IMR-90 (cell line): ENCODE data around the gene DUSP14. TPM values are rescaled to one million over a fixed set of nuclear protein-coding genes. Genes with fewer than 3 reads are reported as not detected.

Experiments used
- ATAC-seq: fragments of 200-7000 bp; cut with Tn5 transposase; 2 replicates; pipeline ENCODE4 v1.9.1; 2020; ENCODE audit warnings: low read depth, mild to moderate bottlenecking, moderate library complexity
- BruUV-seq: library from RNA; stranded (reverse); fragments of 400-500 nt; replicated peaks from 2 replicates; lab custom pipeline; 2021; lab: Mats Ljungman, UMichigan
- CTCF ChIA-PET: fragments of 300-600 bp; formaldehyde crosslinking; extraction: SDS; loops from one replicate; lab custom pipeline; 2021; ENCODE audit warnings: antibody characterized with exemption; lab: Yijun Ruan, JAX
- POLR2A ChIA-PET: fragments of 300-600 bp; sonication (Branson Sonifier 250); formaldehyde crosslinking; loops from one replicate; lab custom pipeline; 2022; ENCODE audit warnings: antibody characterized with exemption; ENCODE audit not compliant: unreplicated experiment; lab: Charles Lee
- DNase-seq: peaks from one replicate; pipeline ENCODE4 v3.0.0; 2013
- H2AFZ ChIP-seq: replicated peaks from 2 replicates; pipeline ENCODE3; 2013; ENCODE audit warnings: low read length, mild to moderate bottlenecking; ENCODE audit not compliant: poor library complexity
- H2AK5ac ChIP-seq: 2 replicates; pipeline ENCODE4 v1.6.1; 2013; ENCODE audit warnings: low read depth, low read length, inconsistent platforms
- H2AK9ac ChIP-seq: replicated peaks from 2 replicates; pipeline ENCODE3; 2013; ENCODE audit warnings: mild to moderate bottlenecking, low read depth, low read length, moderate library complexity; ENCODE audit not compliant: poor library complexity
- H2BK120ac ChIP-seq: 2 replicates; pipeline ENCODE4 v1.6.1; 2013; ENCODE audit warnings: low read depth, low read length, inconsistent platforms
- H2BK15ac ChIP-seq: 3 replicates; pipeline ENCODE4 v1.6.1; 2013; ENCODE audit warnings: low read depth, low read length, inconsistent platforms
- H2BK20ac ChIP-seq: 2 replicates; pipeline ENCODE4 v1.6.1; 2013; ENCODE audit warnings: low read depth, mild to moderate bottlenecking, inconsistent platforms, low read length, moderate library complexity
- H2BK5ac ChIP-seq: 2 replicates; pipeline ENCODE4 v1.6.1; 2013; ENCODE audit warnings: mild to moderate bottlenecking, low read depth, low read length, inconsistent platforms; ENCODE audit not compliant: poor library complexity, severe bottlenecking
- H3K14ac ChIP-seq: replicated peaks from 2 replicates; pipeline ENCODE4 v1.6.1; 2013; ENCODE audit warnings: low read depth, low read length, inconsistent platforms
- H3K18ac ChIP-seq: 2 replicates; pipeline ENCODE4 v1.6.1; 2013; ENCODE audit warnings: low read depth, low read length, control low read depth
- H3K23ac ChIP-seq: 2 replicates; pipeline ENCODE4 v1.6.1; 2013; ENCODE audit warnings: low read depth, low read length, inconsistent platforms
- H3K27ac ChIP-seq: 2 replicates; pipeline ENCODE4 v1.5.1; 2013; ENCODE audit warnings: mild to moderate bottlenecking, control low read depth, low read length; ENCODE audit not compliant: insufficient read depth
- H3K27me3 ChIP-seq: 2 replicates; pipeline ENCODE4 v1.6.1; 2013; ENCODE audit warnings: low read length; ENCODE audit not compliant: control insufficient read depth, insufficient read depth
- H3K36me3 ChIP-seq: 2 replicates; pipeline ENCODE4 v1.6.1; 2013; ENCODE audit warnings: low read length, mixed read lengths; ENCODE audit not compliant: control insufficient read depth, insufficient read depth
- H3K4ac ChIP-seq: 2 replicates; pipeline ENCODE4 v1.6.1; 2013; ENCODE audit warnings: low read depth, low read length, inconsistent platforms
- H3K4me1 ChIP-seq: 2 replicates; pipeline ENCODE4 v1.6.1; 2013; ENCODE audit warnings: low read length, mixed read lengths; ENCODE audit not compliant: control insufficient read depth, insufficient read depth
- H3K4me2 ChIP-seq: 2 replicates; pipeline ENCODE4 v1.6.1; 2013; ENCODE audit warnings: low read depth, mild to moderate bottlenecking, control low read depth, low read length, moderate library complexity
- H3K4me3 ChIP-seq: 2 replicates; pipeline ENCODE4 v1.5.1; 2013; ENCODE audit warnings: low read depth, mild to moderate bottlenecking, control low read depth, low read length, moderate library complexity; ENCODE audit not compliant: insufficient read depth
- H3K56ac ChIP-seq: 2 replicates; pipeline ENCODE4 v1.6.1; 2013; ENCODE audit warnings: low read length, inconsistent platforms; ENCODE audit not compliant: insufficient read depth; ENCODE audit errors: extremely low read depth
- H3K79me1 ChIP-seq, 2 experiments: 2 replicates each; pipeline ENCODE4 v1.6.1; 2013; ENCODE audit warnings: low read length in 2 of 2, inconsistent platforms in 1 of 2, low read depth in 1 of 2
- H3K9ac ChIP-seq: 2 replicates; pipeline ENCODE4 v1.6.1; 2013; ENCODE audit warnings: low read depth, low read length, control low read depth
- H3K9me1 ChIP-seq: 2 replicates; pipeline ENCODE4 v1.6.1; 2013; ENCODE audit warnings: low read length, inconsistent platforms; ENCODE audit not compliant: insufficient read depth
- H3K9me3 ChIP-seq: 2 replicates; pipeline ENCODE4 v1.6.1; 2013; ENCODE audit warnings: low read length; ENCODE audit not compliant: control insufficient read depth, insufficient read depth
- H4K20me1 ChIP-seq: 2 replicates; pipeline ENCODE4 v1.6.1; 2013; ENCODE audit warnings: low read length, inconsistent platforms; ENCODE audit not compliant: insufficient read depth
- H4K5ac ChIP-seq: 2 replicates; pipeline ENCODE4 v1.6.1; 2013; ENCODE audit warnings: mild to moderate bottlenecking, low read depth, low read length, control low read depth
- H4K8ac ChIP-seq, 2 experiments: 2 replicates each; pipeline ENCODE4 v1.6.1; 2013; ENCODE audit warnings: low read depth in 2 of 2, low read length in 2 of 2, control low read depth in 1 of 2, inconsistent platforms in 1 of 2
- H4K91ac ChIP-seq: 2 replicates; pipeline ENCODE4 v1.6.1; 2013; ENCODE audit warnings: low read depth, low read length, inconsistent platforms; ENCODE audit not compliant: insufficient read depth
- MXI1 ChIP-seq: IDR thresholded peaks from 2 replicates; pipeline ENCODE4 v1.6.1; 2012; ENCODE audit warnings: low read depth, mild to moderate bottlenecking, low read length, moderate library complexity, borderline replicate concordance
- WGBS, 2 experiments: methylation state at CpG; one replicate each; pipeline versions ENCODE4 v1.1.5 to v1.1.7; 2013; ENCODE audit warnings: missing lambda C conversion rate in 2 of 2; ENCODE audit not compliant: insufficient read length in 1 of 2; ENCODE audit errors: extremely low coverage in 2 of 2; 5-methylcytosine and 5-hydroxymethylcytosine counted together
- dilution Hi-C: fragments of 300-500 bp; cut with HindIII; formaldehyde crosslinking; loops from one replicate; pipeline ENCODE4 v1.14.3; 2018; ENCODE audit warnings: low sequenced_read_pairs; ENCODE audit not compliant: unreplicated experiment
- in situ Hi-C: fragments of 300-500 bp; cut with MboI; formaldehyde crosslinking; loops from 3 replicates; pipeline ENCODE4 v1.14.3; 2019; ENCODE audit warnings: low sequenced_read_pairs, inconsistent platforms, mixed read lengths
- intact Hi-C: fragments of 100-400 bp; cut with micrococcal nuclease; formaldehyde crosslinking; loops from 2 replicates; pipeline ENCODE4 v1.10.0; 2022
- polyA plus RNA-seq, 3 experiments: library from polyadenylated mRNA; depleted of rRNA; stranded (reverse); fragments of >200 nt; gene quantifications; 2 replicates each; pipeline ENCODE4 v1.2.3, GENCODE V29; 2012; ENCODE audit warnings: low replicate concordance in 1 of 3
- total RNA-seq: library from RNA; depleted of rRNA; stranded (reverse); fragments of >200 nt; gene quantifications from 2 replicates; pipeline ENCODE4 v1.2.3, GENCODE V29; 2012

The DUSP14 gene
- total and polyA plus RNA-seq, 2 of the 4 experiments (the other 2 are of a cell fraction), result 97.5 to 127 TPM

DNA sequence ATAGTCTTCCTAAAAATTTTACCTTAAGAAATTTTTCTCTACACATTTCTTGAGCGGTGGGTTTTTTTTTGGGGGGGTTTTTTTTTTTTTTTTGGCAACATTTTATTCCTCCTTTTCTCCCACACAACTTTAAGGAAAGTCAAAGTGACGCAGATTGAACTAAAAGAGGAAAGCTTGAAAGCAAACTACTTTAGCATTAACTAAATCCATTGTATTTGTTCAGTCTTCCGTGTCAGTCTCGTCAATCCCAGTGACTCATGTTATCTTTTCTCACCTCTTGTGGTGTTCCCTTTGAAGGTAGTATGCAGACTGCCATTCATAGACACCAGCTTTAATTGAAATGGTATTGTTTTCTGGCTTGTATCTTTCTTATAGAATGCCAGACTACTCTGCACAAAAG, 43.7 kb upstream of the DUSP14 start:
- WGBS, 2 experiments, result no CpG with 5 or more reads among the region's 4 CpGs
- H3K56ac ChIP-seq, result no peak overlapping the region
- BruUV-seq, result no TSS peak
- H2BK120ac ChIP-seq, result no peak overlapping the region
- H3K4ac ChIP-seq, result no peak overlapping the region
- no peaks in the 10 kb centered on the region for H3K27me3 ChIP-seq
- no peak overlapping the region for H2BK20ac ChIP-seq
- dilution Hi-C loops, result no loop called here
- intact Hi-C loops, result loop anchor here (5.0 kb wide), 1 partner anchor 46 kb away; no protein-coding TSS in a partner anchor
- no peaks in the 10 kb centered on the region for H3K9me3 ChIP-seq
- ChIA-PET CTCF (interaction anchor here (0.6 kb wide), 1 partner anchor 22 kb away, joined by 5 read pairs; no protein-coding TSS in a partner anchor), POLR2A (no interaction called here)
- no peak overlapping the region for H3K4me2 ChIP-seq
- no peak overlapping the region for H3K27ac ChIP-seq
- H3K4me3 ChIP-seq, result no peak overlapping the region
- H3K23ac ChIP-seq, result no peak overlapping the region
- no peak overlapping the region for H2BK15ac ChIP-seq
- H4K8ac ChIP-seq, result no peak overlapping the region
- no peak for TF ChIP-seq MXI1
- in situ Hi-C loops, result no loop called here
- peaks cover 7 to 42% of the 10 kb centered on the region in 2 experiments for H3K79me1 ChIP-seq
- H4K5ac ChIP-seq, result no peak overlapping the region
- no peak overlapping the region for H2AK5ac ChIP-seq
- H2AK9ac ChIP-seq, result no peak overlapping the region
- H3K14ac ChIP-seq, result no peak overlapping the region
- DNase-seq (no peak), ATAC-seq (no peak)
- H3K4me1 ChIP-seq, result peaks cover 14% of the 10 kb centered on the region
- peaks cover 13% of the 10 kb centered on the region for H3K36me3 ChIP-seq
- H3K9ac ChIP-seq, result no peak overlapping the region
- no peak overlapping the region for H2AFZ ChIP-seq
- no peak overlapping the region for H2BK5ac ChIP-seq
- peaks cover 11% of the 10 kb centered on the region for H3K9me1 ChIP-seq
- H3K18ac ChIP-seq, result no peak overlapping the region
- peaks cover 2% of the 10 kb centered on the region; the same call in 1 of the 2 replicates for H4K20me1 ChIP-seq
- H4K91ac ChIP-seq, result no peak overlapping the region
